Measurements from ENCODE around the gene LCE3A. TPM values are rescaled to one million over a fixed set of nuclear protein-coding genes. Genes with fewer than 3 reads are reported as not detected.

LCE3A gene
- total RNA-seq, 1 donor from 2014 or later = not detected

GRCh38 chr1:152656459-152656858, 33.6 kb upstream of the LCE3A start:
- H3K27me3 ChIP-seq (ENCODE audit: low read depth) = peaks cover 5% of the 10 kb centered on the region
- H3K4me1 ChIP-seq = no peaks in the 10 kb centered on the region
- intact Hi-C loops (cut with micrococcal nuclease) = no loop called here
- H3K27ac ChIP-seq (replicated peaks) = no peak overlapping the region
- DNase-seq = no peak
- TF ChIP-seq CTCF (IDR thresholded peaks at IDR 0.05; ENCODE audit: borderline replicate concordance) = no peak
- no peaks in the 10 kb centered on the region for H3K9me3 ChIP-seq (replicated peaks)
- no peak overlapping the region for H3K4me3 ChIP-seq
- H3K36me3 ChIP-seq = no peaks in the 10 kb centered on the region

- no peaks in the 10 kb centered on the region for H3K4me1 ChIP-seq
- H3K36me3 ChIP-seq = no peaks in the 10 kb centered on the region
- H3K4me3 ChIP-seq = no peak overlapping the region
- DNase-seq = no peak
- no peak overlapping the region for H3K27ac ChIP-seq (replicated peaks)
- intact Hi-C loops (cut with micrococcal nuclease) = no loop called here
- peaks cover 1% of the 10 kb centered on the region for H3K27me3 ChIP-seq (ENCODE audit: low read depth)
- TF ChIP-seq CTCF (IDR thresholded peaks at IDR 0.05; ENCODE audit: borderline replicate concordance) = peak; percentile 56
- H3K9me3 ChIP-seq (replicated peaks) = no peaks in the 10 kb centered on the region
These were observed 31.2 kb upstream of the LCE3A start for GRCh38 chr1:152654110-152654509.

- H3K9me3 ChIP-seq (replicated peaks) = no peaks in the 10 kb centered on the region
- no peak for DNase-seq
- no peaks in the 10 kb centered on the region for H3K36me3 ChIP-seq
- no peak overlapping the region for H3K27ac ChIP-seq (replicated peaks)
- intact Hi-C loops (cut with micrococcal nuclease) = no loop called here
- peaks cover 26% of the 10 kb centered on the region for H3K27me3 ChIP-seq (ENCODE audit: low read depth)
- TF ChIP-seq CTCF (IDR thresholded peaks at IDR 0.05; ENCODE audit: borderline replicate concordance) = no peak
- H3K4me3 ChIP-seq = no peak overlapping the region
- no peaks in the 10 kb centered on the region for H3K4me1 ChIP-seq
These were observed 23.8 kb upstream of the LCE3A start for GRCh38 chr1:152646656-152647055.

GRCh38 chr1:152645146-152645545, 22.2 kb upstream of the LCE3A start:
- peaks cover under 1% of the 10 kb centered on the region for H3K9me3 ChIP-seq (replicated peaks)
- peaks cover 26% of the 10 kb centered on the region for H3K27me3 ChIP-seq (ENCODE audit: low read depth)
- H3K4me3 ChIP-seq = no peak overlapping the region
- intact Hi-C loops (cut with micrococcal nuclease) = no loop called here
- H3K4me1 ChIP-seq = no peaks in the 10 kb centered on the region
- no peak for TF ChIP-seq CTCF (IDR thresholded peaks at IDR 0.05; ENCODE audit: borderline replicate concordance)
- no peak overlapping the region for H3K27ac ChIP-seq (replicated peaks)
- H3K36me3 ChIP-seq = no peaks in the 10 kb centered on the region
- no peak for DNase-seq

GRCh38 chr1:152643945-152644344, 21.0 kb upstream of the LCE3A start:
- no peak for TF ChIP-seq CTCF (IDR thresholded peaks at IDR 0.05; ENCODE audit: borderline replicate concordance)
- Histone ChIP-seq H3K4me1 (no peaks in the 10 kb centered on the region), H3K9me3 (replicated peaks) (peaks cover 11% of the 10 kb centered on the region), H3K36me3 (no peaks in the 10 kb centered on the region), H3K27me3 (ENCODE audit: low read depth) (peaks cover 26% of the 10 kb centered on the region), H3K27ac (replicated peaks) (no peak overlapping the region), H3K4me3 (no peak overlapping the region)
- DNase-seq = no peak
- intact Hi-C loops (cut with micrococcal nuclease) = no loop called here

GRCh38 chr1:152640351-152640750, 17.4 kb upstream of the LCE3A start:
- Histone ChIP-seq H3K4me1 (no peaks in the 10 kb centered on the region), H3K27me3 (ENCODE audit: low read depth) (peaks cover 15% of the 10 kb centered on the region), H3K4me3 (no peak overlapping the region), H3K36me3 (no peaks in the 10 kb centered on the region), H3K27ac (replicated peaks) (no peak overlapping the region), H3K9me3 (replicated peaks) (peaks cover 32% of the 10 kb centered on the region)
- no peak for DNase-seq
- no peak for TF ChIP-seq CTCF (IDR thresholded peaks at IDR 0.05; ENCODE audit: borderline replicate concordance)
- intact Hi-C loops (cut with micrococcal nuclease) = no loop called here

All from left ventricle myocardium inferior (tissue), 1 donor.